ENCODE measurements around the gene C17orf107.

C17orf107 gene

DNA sequence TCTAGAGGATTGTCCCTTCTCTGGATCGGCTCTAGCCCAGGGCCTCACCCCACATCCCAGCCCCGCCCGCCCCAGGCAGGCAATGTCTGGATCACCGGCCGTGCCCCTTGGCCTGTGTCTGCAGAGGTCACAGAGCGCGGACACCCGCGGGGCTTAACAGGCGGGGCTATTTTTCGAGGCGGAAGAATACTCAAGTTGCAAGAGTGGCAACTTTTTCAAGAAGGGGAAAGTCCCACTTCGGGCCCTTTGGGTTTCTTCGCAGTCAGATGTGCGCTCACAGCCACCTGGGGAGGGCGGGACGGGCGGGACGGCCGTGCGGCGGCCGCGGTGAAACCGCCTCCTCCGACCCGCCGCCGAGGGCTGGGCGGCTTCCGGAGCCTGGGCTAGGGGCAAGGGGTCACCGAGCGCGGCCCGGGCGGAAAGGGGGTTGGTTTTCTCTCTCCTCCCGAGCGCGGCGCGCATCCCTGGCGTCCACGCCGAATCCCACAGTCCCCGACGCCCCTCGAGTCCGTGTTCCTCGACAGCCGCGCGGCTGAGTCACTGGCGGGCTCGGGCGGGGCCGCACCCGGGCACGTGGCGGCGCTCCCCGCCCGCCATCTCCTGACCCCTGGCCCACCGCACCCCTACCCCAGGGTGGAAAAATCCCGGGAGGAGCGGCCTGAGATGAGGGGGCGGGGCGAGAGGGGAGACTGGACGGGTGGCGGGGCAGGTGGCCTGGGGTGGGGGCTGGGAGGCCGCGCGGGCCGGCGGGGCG lies 50.2 kb downstream of the C17orf107 start:
- no peak for DNase-seq (ENCODE audit: low spot score)

DNA sequence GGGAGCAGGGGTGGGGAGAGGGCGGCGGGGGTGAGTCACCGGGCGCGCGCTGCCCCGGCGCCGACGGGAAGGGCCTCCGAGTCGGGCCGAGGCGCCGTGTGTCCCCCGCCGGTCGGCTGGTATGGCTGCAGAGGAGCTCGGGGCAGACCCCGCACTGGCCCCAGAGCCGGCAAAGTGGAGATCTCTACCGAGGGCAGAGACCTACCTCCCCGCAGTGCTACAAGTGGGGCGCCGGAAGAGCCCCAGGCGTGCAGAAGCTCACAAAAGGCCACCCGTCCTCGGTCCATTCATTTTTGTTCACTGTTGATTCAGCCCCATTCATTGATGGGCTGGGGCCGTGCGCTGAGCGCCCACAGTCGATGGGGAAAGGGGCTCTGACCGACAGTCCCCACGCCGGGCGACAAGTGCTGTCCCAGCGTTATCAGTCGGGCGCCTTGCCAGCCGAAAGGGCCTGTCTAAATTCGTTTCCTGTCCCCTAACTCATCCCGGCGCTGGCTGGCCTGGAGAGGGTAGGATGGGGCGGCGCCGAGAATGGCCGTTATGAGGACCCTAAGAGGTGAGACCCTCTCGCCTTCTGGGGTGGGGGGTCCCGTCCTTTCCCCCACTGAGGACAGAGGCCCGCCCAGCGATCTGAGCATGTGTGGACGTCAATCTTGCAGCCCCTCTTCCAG lies 50.9 kb downstream of the C17orf107 start:
- no peak for DNase-seq (ENCODE audit: low spot score)

DNA sequence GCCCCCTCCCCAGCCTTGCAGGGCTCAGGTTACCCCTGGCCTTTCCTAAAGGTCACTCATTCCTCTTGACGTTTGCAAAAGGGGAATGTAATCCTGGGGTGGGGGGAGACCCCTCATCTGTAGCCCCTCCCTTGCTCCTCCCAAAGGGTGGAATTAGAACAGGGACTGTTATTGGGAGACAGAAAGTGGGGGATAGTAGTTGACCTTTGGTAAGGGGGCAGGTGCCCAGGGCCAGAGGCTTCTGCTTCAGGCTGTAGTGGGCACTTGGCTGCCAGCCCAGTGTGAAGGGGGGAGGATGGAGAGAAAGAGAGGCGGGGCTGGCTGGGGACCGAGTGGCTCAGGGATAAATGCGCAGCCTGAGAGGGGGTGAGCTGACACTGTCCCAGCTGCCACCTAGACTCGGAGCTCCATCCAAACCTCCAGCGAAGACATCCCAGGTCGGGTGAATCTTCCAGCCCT lies 51.4 kb downstream of the C17orf107 start, which contains the start of gene ENO3:
Gene ENO3 (plus strand): TSS at position 374 of the 459 bp plus-strand sequence. CDS start 711 bp downstream, outside the sequence.
- DNase-seq (ENCODE audit: low spot score) = no peak

DNA sequence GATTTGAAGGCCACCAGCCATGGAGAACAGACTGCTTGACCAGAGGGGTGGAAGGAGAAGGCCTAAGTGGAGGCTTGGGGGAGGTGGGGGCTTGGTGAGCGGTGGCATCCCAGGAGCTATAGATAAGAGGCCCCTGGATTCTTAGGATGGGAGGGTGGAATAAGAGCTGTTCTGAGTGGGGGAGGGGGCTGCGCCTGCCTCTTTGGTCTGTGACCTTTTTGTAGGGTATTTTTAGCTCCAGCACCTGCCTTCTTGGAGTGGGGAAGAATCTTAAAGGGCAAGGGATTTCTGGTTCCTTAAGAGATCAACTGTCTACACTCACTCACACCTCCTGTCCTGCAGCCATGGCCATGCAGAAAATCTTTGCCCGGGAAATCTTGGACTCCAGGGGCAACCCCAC lies 52.1 kb downstream of the C17orf107 start:
- no peak for DNase-seq (ENCODE audit: low spot score)
